Measurements from ENCODE around the gene ARPC1B. TPM values are rescaled to one million over a fixed set of nuclear protein-coding genes. Genes with fewer than 3 reads are reported as not detected.

Gene ARPC1B
- polyA plus RNA-seq, 1 experiment, result 190 TPM

- H3K4me3 ChIP-seq (ENCODE audit: low read depth, low read length), result no peak overlapping the region
- TF ChIP-seq CTCF (IDR thresholded peaks at IDR 0.05; ENCODE audit: low read depth, low read length), result no peak
- peak overlapping the region; percentile 84 for H3K27ac ChIP-seq (ENCODE audit: low read depth, low read length)
- peak; percentile 85 for DNase-seq (ENCODE audit: low read depth, low spot score)
- no peaks in the 10 kb centered on the region; the same call in 1 of the 2 replicates for H3K9me3 ChIP-seq (ENCODE audit: control insufficient read depth, insufficient read depth, low read length)
- ChIA-PET POLR2A (interaction anchor here (0.6 to 1.2 kb wide), 7 partner anchors 10 to 557 kb away, joined by 3 to 4 read pairs (median 3); partner anchors contain the start of genes BUD31 and PDAP1), CTCF (interaction anchor here (0.5 kb wide), 1 partner anchor 365 kb away, joined by 3 read pairs; no protein-coding TSS in a partner anchor)
- no peaks in the 10 kb centered on the region for H3K27me3 ChIP-seq (ENCODE audit: control insufficient read depth, insufficient read depth, low read length)
Observed at GRCh38 chr7:99362801-99363200, 11.7 kb upstream of the ARPC1B start.

- DNase-seq (ENCODE audit: low read depth, low spot score), result no peak
- ChIA-PET POLR2A (interaction anchor here (0.6 to 1.2 kb wide), 5 partner anchors 9 to 226 kb away, joined by 3 to 4 read pairs (median 3); partner anchors contain the start of genes BUD31 and PDAP1), CTCF (interaction anchor here (0.5 kb wide), 1 partner anchor 366 kb away, joined by 3 read pairs; no protein-coding TSS in a partner anchor)
- no peak for TF ChIP-seq CTCF (IDR thresholded peaks at IDR 0.05; ENCODE audit: low read depth, low read length)
- H3K4me3 ChIP-seq (ENCODE audit: low read depth, low read length), result no peak overlapping the region
- no peaks in the 10 kb centered on the region; the same call in 1 of the 2 replicates for H3K9me3 ChIP-seq (ENCODE audit: control insufficient read depth, insufficient read depth, low read length)
- H3K27me3 ChIP-seq (ENCODE audit: control insufficient read depth, insufficient read depth, low read length), result no peaks in the 10 kb centered on the region
- peak overlapping the region; percentile 84 for H3K27ac ChIP-seq (ENCODE audit: low read depth, low read length)
Observed at GRCh38 chr7:99363286-99363685, 11.2 kb upstream of the ARPC1B start.

- H3K27ac ChIP-seq (ENCODE audit: low read depth, low read length), result no peak overlapping the region
- no peaks in the 10 kb centered on the region; the same call in 1 of the 2 replicates for H3K9me3 ChIP-seq (ENCODE audit: control insufficient read depth, insufficient read depth, low read length)
- POLR2A ChIA-PET, result no interaction called here
- peak; percentile 44 for TF ChIP-seq CTCF (IDR thresholded peaks at IDR 0.05; ENCODE audit: low read depth, low read length)
- no peak for DNase-seq (ENCODE audit: low read depth, low spot score)
- CTCF ChIA-PET, result interaction anchor here (0.7 kb wide), 2 partner anchors 12 to 77 kb away, joined by 3 to 8 read pairs; no protein-coding TSS in a partner anchor
- H3K4me3 ChIP-seq (ENCODE audit: low read depth, low read length), result no peak overlapping the region
- H3K27me3 ChIP-seq (ENCODE audit: control insufficient read depth, insufficient read depth, low read length), result no peaks in the 10 kb centered on the region
Observed at GRCh38 chr7:99365318-99366141, 9.0 kb upstream of the ARPC1B start.

GRCh38 chr7:99366646-99367045 is 7.9 kb upstream of the ARPC1B start:
- no peak overlapping the region for H3K27ac ChIP-seq (ENCODE audit: low read depth, low read length)
- no peaks in the 10 kb centered on the region for H3K27me3 ChIP-seq (ENCODE audit: control insufficient read depth, insufficient read depth, low read length)
- TF ChIP-seq CTCF (IDR thresholded peaks at IDR 0.05; ENCODE audit: low read depth, low read length), result no peak
- ChIA-PET POLR2A (no interaction called here), CTCF (no interaction called here)
- no peaks in the 10 kb centered on the region; the same call in 1 of the 2 replicates for H3K9me3 ChIP-seq (ENCODE audit: control insufficient read depth, insufficient read depth, low read length)
- no peak overlapping the region for H3K4me3 ChIP-seq (ENCODE audit: low read depth, low read length)
- DNase-seq (ENCODE audit: low read depth, low spot score), result no peak

All from AG04450 (cell line).